GM11168 (cell line): ENCODE data around the gene ANKRD39.

ENCODE experiments used
- in situ Hi-C: fragments of 300-500 bp; cut with MboI; formaldehyde crosslinking; loops from one replicate; pipeline ENCODE4 v1.12.0; 2022; ENCODE audit warnings: low sequenced_read_pairs; ENCODE audit not compliant: unreplicated experiment

Gene ANKRD39

GRCh38 chr2:96837575-96837974 lies 20.2 kb downstream of the ANKRD39 start:
- in situ Hi-C loops: no loop called here

DNA sequence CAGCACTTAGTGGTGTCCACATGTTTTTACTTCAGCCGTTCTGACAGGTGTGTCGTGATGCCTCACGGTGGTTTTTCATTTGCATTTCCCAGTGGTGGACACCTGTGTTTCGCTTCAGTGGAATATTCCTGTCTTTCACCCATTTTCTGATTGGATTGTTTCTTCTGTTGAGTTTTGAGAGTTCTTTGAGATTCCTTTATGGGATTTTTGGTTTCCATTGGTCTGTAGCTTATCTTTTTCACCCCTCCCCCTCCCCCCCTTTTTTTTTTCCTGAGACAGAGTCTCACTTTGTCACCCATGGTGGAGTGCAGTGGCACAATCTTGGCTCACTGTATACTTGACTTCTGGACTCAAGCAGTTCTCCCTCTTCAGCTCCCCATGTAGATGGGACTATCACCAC lies 22.0 kb downstream of the ANKRD39 start:
- in situ Hi-C loops: no loop called here

GRCh38 chr2:96832754-96833507 lies 24.9 kb downstream of the ANKRD39 start:
- in situ Hi-C loops: no loop called here

GRCh38 chr2:96832408-96832753 lies 25.4 kb downstream of the ANKRD39 start:
- in situ Hi-C loops: no loop called here

GRCh38 chr2:96831679-96832078 lies 26.1 kb downstream of the ANKRD39 start:
- in situ Hi-C loops: no loop called here

- in situ Hi-C loops: no loop called here
Observed at GRCh38 chr2:96830044-96830562, 27.7 kb downstream of the ANKRD39 start.

DNA sequence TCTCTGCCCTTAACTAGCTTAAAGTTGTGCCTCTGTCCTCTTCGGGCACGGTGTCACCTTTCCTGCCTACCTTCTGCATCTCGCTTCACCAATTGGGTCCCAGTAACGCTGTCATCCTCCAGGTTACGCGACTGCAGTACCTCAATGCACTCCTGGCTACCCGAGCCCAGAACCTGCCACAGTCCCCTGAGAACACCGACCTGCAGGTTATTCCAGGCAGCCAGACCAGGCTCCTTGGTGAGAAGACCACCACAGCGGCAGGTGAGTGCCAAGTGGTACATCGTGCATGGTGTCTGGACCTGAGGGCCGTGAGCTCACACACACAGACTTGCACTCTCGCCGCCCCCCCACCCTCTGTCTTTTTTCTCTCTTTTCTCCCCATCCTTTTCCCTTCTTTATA lies 28.9 kb downstream of the ANKRD39 start:
- in situ Hi-C loops: no loop called here

- in situ Hi-C loops: no loop called here
Observed at GRCh38 chr2:96828436-96828835, 29.4 kb downstream of the ANKRD39 start.

DNA sequence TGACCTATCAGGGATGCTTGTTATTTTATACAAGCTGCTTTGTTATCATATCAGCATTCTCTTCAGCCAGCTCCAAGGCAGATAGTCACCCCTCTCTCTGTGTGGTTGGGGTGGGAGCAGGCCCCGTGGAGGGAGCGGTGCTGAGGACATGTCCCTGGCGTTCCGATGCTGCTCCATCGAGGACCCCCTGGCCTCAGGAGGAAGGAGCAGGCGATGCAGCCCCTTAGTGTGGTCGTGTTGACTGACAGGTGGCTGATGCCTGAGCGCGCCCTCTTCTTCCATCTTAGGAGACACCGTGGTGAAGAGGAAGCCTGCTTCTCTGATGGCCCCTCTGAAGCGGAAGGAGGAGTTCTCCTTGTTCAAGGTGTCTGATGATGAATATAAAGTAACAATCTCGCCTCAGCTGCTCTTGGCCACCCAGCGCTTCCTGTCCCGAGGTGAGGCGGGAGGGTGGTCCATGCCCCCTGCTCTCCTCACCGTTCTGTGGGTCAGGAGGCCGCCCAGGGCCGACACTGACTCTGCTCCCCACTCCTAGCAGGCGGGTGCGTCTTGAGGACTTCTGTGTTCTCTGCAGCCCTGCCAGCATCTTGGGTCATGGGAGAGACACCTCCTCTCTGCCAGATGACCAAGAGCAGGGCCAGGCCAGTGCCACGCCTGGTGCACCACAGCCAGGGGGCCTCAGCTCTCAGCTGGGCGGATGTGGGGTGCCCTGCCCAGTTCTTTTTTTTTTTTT lies 31.1 kb downstream of the ANKRD39 start:
- in situ Hi-C loops: no loop called here

- in situ Hi-C loops: no loop called here
Observed at GRCh38 chr2:96825057-96825456, 32.8 kb downstream of the ANKRD39 start.

- in situ Hi-C loops: no loop called here
Observed at GRCh38 chr2:96824079-96824870, 33.5 kb downstream of the ANKRD39 start.

GRCh38 chr2:96823198-96823597 lies 34.6 kb downstream of the ANKRD39 start:
- in situ Hi-C loops: no loop called here

- in situ Hi-C loops: no loop called here
Observed at GRCh38 chr2:96822786-96823185, 35.0 kb downstream of the ANKRD39 start.

DNA sequence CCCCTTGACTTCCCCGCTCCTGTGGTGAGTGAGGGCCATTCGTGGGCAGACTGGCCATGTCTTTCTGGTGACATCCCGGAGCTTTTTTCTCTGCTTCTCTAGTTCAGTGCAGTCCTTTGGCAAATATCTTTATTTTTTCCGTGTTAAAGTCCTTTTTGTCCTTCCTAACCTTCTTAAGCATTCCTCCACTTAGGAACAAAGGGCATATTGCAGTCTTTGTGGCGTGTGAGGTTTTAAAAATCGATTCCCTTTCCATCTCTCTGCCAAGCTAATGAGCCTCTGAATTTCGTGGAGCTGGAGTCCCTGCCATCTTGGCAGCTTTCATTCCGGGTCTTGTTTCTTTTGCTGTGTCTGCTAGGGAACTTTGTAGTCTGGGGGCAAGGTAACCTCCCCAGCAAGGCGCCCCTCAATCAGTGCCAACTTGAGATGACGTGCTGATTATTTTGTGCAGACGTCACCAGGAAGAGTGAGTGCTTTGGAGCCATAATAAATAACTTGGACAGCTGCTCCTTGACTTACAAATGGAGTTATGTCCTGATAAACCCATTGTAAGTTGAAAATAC lies 36.6 kb downstream of the ANKRD39 start:
- in situ Hi-C loops: no loop called here

DNA sequence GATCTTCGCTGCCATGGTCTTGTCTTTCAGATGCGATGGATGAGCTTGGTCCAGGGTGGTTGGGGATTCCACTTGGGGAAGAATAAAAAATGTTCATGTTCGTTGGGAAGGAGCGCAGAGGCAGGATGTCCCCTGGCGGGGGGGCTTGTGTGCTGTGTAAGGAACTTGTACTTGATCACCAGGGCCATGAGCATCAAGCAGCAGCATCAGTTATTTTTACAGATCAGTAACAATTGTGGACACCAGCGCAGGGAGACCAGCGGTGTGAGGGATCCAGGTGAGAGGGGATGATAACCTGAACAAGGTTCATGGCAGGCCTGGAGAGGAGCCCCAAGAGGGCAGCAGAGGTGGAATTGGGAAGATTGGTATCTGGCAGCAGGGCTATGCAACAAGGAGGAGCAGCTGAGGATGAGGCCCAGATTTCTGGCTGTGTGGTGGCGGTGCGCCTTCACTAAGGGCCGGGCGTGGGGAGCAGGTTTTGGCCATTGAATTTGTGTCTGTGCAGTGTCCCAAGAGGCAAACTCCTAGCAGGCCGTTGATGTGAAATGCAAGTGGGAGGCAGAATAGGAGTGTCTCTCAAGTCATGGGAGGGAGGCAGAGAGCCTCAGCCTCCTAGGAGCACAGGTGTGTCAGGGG lies 37.8 kb downstream of the ANKRD39 start:
- in situ Hi-C loops: no loop called here

- in situ Hi-C loops: no loop called here
Observed at GRCh38 chr2:96819128-96819875, 38.5 kb downstream of the ANKRD39 start.

- in situ Hi-C loops: no loop called here
Observed at GRCh38 chr2:96817882-96818281, 39.9 kb downstream of the ANKRD39 start.

DNA sequence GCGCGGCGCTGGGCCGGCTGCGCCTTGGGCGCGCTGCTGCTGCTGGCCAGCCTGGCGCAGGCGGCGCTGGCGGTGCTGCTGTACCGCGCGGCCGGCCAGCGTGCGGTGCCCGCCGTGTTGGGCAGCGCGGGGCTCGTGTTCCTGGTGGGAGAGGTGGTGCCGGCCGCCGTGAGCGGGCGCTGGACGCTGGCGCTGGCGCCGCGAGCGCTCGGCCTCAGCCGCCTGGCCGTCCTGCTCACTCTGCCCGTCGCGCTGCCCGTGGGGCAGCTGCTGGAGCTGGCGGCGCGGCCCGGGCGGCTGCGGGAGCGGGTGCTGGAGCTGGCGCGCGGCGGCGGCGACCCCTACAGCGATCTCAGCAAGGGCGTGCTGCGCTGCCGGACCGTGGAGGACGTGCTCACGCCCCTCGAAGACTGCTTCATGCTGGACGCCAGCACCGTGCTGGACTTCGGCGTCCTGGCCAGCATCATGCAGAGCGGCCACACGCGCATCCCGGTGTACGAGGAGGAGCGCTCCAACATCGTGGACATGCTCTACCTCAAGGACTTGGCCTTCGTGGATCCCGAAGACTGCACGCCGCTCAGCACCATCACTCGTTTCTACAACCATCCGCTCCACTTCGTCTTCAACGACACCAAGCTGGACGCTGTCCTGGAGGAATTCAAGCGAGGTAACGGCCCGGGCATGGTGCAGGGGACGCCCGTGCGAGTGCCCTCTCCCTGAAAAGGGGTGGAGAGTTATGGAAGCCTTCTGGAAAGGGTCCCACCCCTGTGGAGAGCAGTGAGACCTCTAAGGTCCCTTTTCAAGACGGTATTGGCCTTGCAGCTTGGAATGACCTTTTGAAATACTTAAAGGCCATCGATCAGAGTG lies 40.7 kb downstream of the ANKRD39 start:
- in situ Hi-C loops: no loop called here
